Measurements from ENCODE around the gene TKT. TPM values are rescaled to one million over a fixed set of nuclear protein-coding genes. Genes with fewer than 3 reads are reported as not detected.

Gene TKT
- total RNA-seq, 1 experiment from 2014 or later: 634 TPM

DNA sequence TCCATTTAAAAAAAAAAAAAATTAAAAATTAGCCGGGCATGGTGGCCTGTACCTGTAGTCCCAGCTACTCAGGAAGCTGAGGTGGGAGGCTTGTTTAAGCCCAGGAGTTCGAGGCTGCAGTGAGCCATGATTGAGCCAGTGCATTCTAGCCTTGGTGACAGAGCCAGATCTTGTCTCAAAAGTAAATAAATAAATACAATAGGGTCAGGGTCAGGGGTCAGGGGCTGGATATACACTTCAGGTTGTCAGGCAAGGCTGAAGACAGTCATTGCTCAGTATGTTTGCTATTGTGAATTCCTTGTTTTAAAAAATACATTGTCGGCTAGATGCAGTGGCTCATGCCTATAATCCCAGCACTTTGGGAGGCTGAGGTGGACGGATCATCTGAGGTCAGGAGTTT lies 8.1 kb upstream of the TKT start:
- Histone ChIP-seq H3K79me2 (ENCODE audit: insufficient read depth, low read length) (no peaks in the 10 kb centered on the region), H3K9ac (ENCODE audit: low read length) (no peak overlapping the region), H3K4me3 (replicated peaks in 1 of 2; ENCODE audit: low read depth in 1 of 2, low read length in 2 of 2) (no peak overlapping the region), H2AFZ (ENCODE audit: low read depth, low read length, poor library complexity, severe bottlenecking) (no peak overlapping the region), H3K27me3 (ENCODE audit: insufficient read depth, low read length) (no peaks in the 10 kb centered on the region), H3K9me3 (ENCODE audit: control insufficient read depth in 1 of 2, insufficient read depth in 1 of 2, low read depth in 1 of 2, low read length in 2 of 2) (no peaks in the 10 kb centered on the region), H3K4me1 (ENCODE audit: control insufficient read depth in 1 of 2, insufficient read depth in 2 of 2, low read length in 2 of 2) (peaks cover 10 to 26% of the 10 kb centered on the region in 2 experiments), H3K36me3 (ENCODE audit: control insufficient read depth in 1 of 2, insufficient read depth in 2 of 2, low read length in 2 of 2) (no peaks in the 10 kb centered on the region), H3K9me2 (ENCODE audit: insufficient read depth) (no peaks in the 10 kb centered on the region), H4K20me1 (ENCODE audit: insufficient read depth) (no peaks in the 10 kb centered on the region), H3K4me2 (ENCODE audit: low read length) (no peak overlapping the region), H3K27ac (ENCODE audit: low read depth, low read length) (no peak overlapping the region)
- ATAC-seq (no peak), DNase-seq (ENCODE audit: low read depth, low spot score) (no peak)
- no TSS peak for BruUV-seq (replicated peaks)
- POLR2A ChIA-PET: no interaction called here
- intact Hi-C loops (cut with micrococcal nuclease): no loop called here
- CTCF ChIA-PET: no interaction called here
- no peak for TF ChIP-seq EGR1 (IDR thresholded peaks at IDR 0.05; ENCODE audit: low read depth)
- no peak for TF ChIP-seq TCF7L2 (IDR thresholded peaks at IDR 0.05; ENCODE audit: borderline replicate concordance, extremely low read depth, insufficient read depth, insufficient read length)
- no peak for TF ChIP-seq SIN3A (IDR thresholded peaks at IDR 0.05; ENCODE audit: low read depth)
- RAD21 ChIA-PET (ENCODE audit: low non-redundant PET in 1 of 2, low total read pairs in 2 of 2, uncharacterized antibody in 2 of 2, unreplicated experiment in 2 of 2): no interaction called here

DNA sequence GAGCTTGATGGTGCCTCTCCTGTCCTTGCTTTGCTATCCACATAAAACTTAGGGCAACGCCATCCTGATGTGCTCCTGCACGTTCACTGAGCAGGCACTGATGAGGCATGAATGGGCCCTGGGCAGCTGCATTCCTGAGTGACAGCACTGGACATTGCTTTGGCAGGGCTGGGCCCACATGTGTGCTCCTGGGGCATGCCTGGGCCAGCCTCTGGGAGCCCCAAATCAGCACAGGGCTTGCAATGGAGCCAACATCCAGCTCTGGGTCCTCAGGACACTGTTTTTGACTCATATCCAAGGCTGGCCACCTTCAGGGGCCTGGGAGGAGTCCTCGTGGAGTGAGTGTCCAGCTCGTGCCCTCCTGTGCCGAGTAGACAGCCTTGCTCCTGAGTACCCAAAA lies 5.9 kb upstream of the TKT start:
- Histone ChIP-seq H3K9me3 (ENCODE audit: control insufficient read depth in 1 of 2, insufficient read depth in 1 of 2, low read depth in 1 of 2, low read length in 2 of 2) (no peaks in the 10 kb centered on the region), H4K20me1 (ENCODE audit: insufficient read depth) (no peaks in the 10 kb centered on the region), H3K9me2 (ENCODE audit: insufficient read depth) (no peaks in the 10 kb centered on the region), H3K9ac (ENCODE audit: low read length) (no peak overlapping the region), H3K36me3 (ENCODE audit: control insufficient read depth in 1 of 2, insufficient read depth in 2 of 2, low read length in 2 of 2) (no peaks in the 10 kb centered on the region), H3K27ac (ENCODE audit: low read depth, low read length) (no peak overlapping the region), H2AFZ (ENCODE audit: low read depth, low read length, poor library complexity, severe bottlenecking) (no peak overlapping the region), H3K4me2 (ENCODE audit: low read length) (no peak overlapping the region), H3K4me3 (replicated peaks in 1 of 2; ENCODE audit: low read depth in 1 of 2, low read length in 2 of 2) (no peak overlapping the region), H3K4me1 (ENCODE audit: control insufficient read depth in 1 of 2, insufficient read depth in 2 of 2, low read length in 2 of 2) (peaks cover 5 to 13% of the 10 kb centered on the region in 2 experiments; a peak in 1 of 4 replicates), H3K79me2 (ENCODE audit: insufficient read depth, low read length) (no peaks in the 10 kb centered on the region), H3K27me3 (ENCODE audit: insufficient read depth, low read length) (no peaks in the 10 kb centered on the region)
- POLR2A ChIA-PET: no interaction called here
- ATAC-seq (peak; percentile 18; the same call in 1 of the 2 replicates), DNase-seq (ENCODE audit: low read depth, low spot score) (no peak)
- RAD21 ChIA-PET (ENCODE audit: low non-redundant PET in 1 of 2, low total read pairs in 2 of 2, uncharacterized antibody in 2 of 2, unreplicated experiment in 2 of 2): no interaction called here
- intact Hi-C loops (cut with micrococcal nuclease): no loop called here
- no TSS peak for BruUV-seq (replicated peaks)
- CTCF ChIA-PET: no interaction called here
- TF ChIP-seq JUND (IDR thresholded peaks at IDR 0.05) (no peak), ELF1 (IDR thresholded peaks at IDR 0.05; ENCODE audit: borderline replicate concordance, low read depth) (no peak), EZH2 (IDR thresholded peaks at IDR 0.05) (no peak), TCF7L2 (IDR thresholded peaks at IDR 0.05; ENCODE audit: borderline replicate concordance, extremely low read depth, insufficient read depth, insufficient read length) (no peak), ZFX (IDR thresholded peaks at IDR 0.05) (no peak), EGR1 (IDR thresholded peaks at IDR 0.05; ENCODE audit: low read depth) (no peak), ZNF274 (IDR thresholded peaks at IDR 0.05; ENCODE audit: low read depth, low read length) (no peak), POLR2AphosphoS5 (IDR thresholded peaks at IDR 0.05; ENCODE audit: low read depth, low read length) (no peak), RAD21 (IDR thresholded peaks at IDR 0.05; ENCODE audit: low read depth) (no peak), SP1 (IDR thresholded peaks at IDR 0.05; ENCODE audit: low read depth) (no peak), SRF (IDR thresholded peaks at IDR 0.05; ENCODE audit: low read depth) (no peak), EZH2phosphoT487 (IDR thresholded peaks at IDR 0.05; ENCODE audit: borderline replicate concordance) (no peak), SIN3A (IDR thresholded peaks at IDR 0.05; ENCODE audit: low read depth) (no peak)
- TF ChIP-seq, protein P1, sequence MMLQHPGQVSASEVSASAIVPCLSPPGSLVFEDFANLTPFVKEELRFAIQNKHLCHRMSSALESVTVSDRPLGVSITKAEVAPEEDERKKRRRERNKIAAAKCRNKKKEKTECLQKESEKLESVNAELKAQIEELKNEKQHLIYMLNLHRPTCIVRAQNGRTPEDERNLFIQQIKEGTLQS (IDR thresholded peaks at IDR 0.05): no peak
- TF ChIP-seq, protein P2, sequence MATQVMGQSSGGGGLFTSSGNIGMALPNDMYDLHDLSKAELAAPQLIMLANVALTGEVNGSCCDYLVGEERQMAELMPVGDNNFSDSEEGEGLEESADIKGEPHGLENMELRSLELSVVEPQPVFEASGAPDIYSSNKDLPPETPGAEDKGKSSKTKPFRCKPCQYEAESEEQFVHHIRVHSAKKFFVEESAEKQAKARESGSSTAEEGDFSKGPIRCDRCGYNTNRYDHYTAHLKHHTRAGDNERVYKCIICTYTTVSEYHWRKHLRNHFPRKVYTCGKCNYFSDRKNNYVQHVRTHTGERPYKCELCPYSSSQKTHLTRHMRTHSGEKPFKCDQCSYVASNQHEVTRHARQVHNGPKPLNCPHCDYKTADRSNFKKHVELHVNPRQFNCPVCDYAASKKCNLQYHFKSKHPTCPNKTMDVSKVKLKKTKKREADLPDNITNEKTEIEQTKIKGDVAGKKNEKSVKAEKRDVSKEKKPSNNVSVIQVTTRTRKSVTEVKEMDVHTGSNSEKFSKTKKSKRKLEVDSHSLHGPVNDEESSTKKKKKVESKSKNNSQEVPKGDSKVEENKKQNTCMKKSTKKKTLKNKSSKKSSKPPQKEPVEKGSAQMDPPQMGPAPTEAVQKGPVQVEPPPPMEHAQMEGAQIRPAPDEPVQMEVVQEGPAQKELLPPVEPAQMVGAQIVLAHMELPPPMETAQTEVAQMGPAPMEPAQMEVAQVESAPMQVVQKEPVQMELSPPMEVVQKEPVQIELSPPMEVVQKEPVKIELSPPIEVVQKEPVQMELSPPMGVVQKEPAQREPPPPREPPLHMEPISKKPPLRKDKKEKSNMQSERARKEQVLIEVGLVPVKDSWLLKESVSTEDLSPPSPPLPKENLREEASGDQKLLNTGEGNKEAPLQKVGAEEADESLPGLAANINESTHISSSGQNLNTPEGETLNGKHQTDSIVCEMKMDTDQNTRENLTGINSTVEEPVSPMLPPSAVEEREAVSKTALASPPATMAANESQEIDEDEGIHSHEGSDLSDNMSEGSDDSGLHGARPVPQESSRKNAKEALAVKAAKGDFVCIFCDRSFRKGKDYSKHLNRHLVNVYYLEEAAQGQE (IDR thresholded peaks at IDR 0.05; ENCODE audit: low read depth): no peak
- TF ChIP-seq, protein P3, sequence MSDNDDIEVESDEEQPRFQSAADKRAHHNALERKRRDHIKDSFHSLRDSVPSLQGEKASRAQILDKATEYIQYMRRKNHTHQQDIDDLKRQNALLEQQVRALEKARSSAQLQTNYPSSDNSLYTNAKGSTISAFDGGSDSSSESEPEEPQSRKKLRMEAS (IDR thresholded peaks at IDR 0.05): no peak
- TF ChIP-seq, protein P4, sequence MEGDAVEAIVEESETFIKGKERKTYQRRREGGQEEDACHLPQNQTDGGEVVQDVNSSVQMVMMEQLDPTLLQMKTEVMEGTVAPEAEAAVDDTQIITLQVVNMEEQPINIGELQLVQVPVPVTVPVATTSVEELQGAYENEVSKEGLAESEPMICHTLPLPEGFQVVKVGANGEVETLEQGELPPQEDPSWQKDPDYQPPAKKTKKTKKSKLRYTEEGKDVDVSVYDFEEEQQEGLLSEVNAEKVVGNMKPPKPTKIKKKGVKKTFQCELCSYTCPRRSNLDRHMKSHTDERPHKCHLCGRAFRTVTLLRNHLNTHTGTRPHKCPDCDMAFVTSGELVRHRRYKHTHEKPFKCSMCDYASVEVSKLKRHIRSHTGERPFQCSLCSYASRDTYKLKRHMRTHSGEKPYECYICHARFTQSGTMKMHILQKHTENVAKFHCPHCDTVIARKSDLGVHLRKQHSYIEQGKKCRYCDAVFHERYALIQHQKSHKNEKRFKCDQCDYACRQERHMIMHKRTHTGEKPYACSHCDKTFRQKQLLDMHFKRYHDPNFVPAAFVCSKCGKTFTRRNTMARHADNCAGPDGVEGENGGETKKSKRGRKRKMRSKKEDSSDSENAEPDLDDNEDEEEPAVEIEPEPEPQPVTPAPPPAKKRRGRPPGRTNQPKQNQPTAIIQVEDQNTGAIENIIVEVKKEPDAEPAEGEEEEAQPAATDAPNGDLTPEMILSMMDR (IDR thresholded peaks at IDR 0.05 in 2 of 3, conservative IDR thresholded peaks at IDR 0.05 in 1 of 3; ENCODE audit: borderline replicate concordance in 1 of 3, insufficient read depth in 1 of 3, low read depth in 2 of 3, low read length in 2 of 3): no peak

Measured in HCT116 (cell line).